HG03439 (cell line): ENCODE results near the gene KIFAP3.
"Not testable (repeated sequence)": the region's sequence is repeated elsewhere in the genome, so short reads cannot be mapped to it uniquely, and the experiment has no call there.

Source experiments
- ATAC-seq: cut with Tn5 transposase; IDR thresholded peaks from one replicate; pipeline ENCODE4 v1.9.1; 2021; ENCODE audit warnings: mild to moderate bottlenecking, moderate library complexity; ENCODE audit not compliant: unreplicated experiment

The KIFAP3 gene

DNA sequence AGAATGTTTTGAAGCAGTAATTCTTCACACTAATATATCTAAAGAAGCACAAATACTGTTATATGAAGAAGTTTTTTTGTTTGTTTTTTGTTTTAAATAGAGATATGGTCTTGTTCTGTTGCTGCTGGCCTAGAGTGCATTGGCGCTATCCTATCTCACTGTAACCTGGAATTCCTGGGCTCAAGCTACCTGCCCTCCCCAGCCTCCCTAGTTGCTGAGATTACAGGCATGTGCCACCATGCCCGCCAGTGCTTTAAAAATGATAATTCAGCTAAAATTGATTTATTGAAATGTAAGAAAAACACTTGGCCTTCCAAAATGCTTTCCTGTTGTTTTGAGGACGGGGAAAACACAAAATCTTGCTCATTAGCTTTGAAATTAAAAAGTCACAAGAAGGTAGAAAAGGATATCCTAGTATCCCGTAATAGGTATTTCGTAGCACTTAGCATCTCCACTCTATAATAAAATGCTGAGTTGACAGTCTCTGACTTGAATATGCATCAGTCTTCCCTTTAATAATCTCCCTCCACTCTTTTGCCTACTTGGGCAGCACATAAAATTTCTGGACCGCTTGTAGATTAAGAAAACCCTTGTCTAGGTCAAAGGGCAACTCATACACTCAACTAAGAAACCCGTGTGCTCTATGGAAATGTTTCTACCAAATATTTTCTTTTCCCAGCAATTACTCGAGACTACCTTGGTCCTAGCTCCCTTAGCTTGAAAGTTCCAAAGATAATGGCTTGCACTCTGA, 182.1 kb downstream of the KIFAP3 start:
- no peak for ATAC-seq

DNA sequence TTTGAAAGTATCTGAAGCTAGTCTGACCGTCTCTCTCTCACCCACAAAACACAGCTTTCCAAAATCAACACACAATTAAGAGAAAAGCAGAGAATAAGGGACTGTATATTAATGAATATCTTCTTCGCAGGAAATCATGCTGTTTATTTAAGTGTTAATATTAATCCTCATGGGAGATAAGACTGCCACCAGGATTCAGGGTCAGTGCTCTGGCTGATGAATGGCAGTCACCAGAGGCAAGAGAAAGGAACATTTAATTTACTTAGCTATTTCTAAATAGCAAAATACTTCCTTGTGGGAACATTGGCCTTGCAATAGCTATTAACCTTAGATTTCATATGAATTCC, 183.0 kb downstream of the KIFAP3 start:
- ATAC-seq = no peak

DNA sequence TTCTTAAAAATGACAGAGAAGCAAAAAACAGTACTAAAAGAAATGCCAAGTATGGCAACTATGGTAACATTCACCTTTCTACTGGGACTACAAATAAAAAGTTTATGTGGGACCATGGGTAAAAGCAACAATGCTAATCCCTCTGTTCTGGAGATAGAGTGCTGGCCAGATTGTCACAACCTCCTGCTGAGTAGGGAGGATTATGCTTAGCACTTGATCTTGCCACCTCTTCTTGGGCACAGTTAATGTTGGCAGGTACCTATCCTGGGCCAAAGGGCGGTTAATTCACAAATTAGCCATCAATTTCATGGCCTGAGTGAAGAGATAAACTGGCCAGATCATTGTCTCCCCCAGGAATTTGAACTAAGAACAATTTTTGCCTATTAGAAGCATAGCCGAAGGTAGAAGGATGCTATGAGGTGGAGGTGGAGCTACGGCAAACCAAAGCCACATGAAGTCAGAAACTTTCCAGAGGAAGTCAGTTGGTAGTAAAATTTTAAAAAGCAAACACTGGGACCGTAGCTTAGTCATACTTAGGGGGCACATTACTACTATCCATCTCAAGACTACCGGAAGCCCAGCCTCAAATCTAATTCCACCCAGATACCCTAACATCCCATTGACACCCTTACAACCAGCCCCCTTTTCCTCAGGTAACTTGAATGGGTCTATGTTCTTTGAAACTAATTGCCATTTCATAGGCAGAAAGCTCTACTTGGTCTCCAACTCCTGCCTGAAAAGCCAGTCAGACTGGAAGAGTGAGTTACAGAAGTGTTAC, 183.5 kb downstream of the KIFAP3 start:
- ATAC-seq = no peak

DNA sequence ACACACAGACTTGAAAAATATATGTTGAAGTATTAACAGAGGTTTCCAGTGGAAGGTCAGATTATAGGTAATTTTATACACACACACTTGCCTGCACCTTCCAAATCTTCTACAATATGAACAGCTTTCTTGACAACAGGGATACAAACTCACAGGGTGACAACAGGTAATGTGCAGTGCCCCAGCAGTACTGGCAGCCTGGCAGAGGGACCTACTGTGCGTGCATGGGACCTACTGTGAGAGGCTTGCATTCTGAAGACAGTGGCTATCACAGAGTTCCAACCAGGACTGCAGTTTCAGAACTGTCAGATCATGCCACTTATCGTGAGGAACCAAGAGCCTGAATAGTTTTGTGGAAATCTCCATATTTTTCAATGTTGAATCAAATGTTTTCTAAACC, 184.6 kb downstream of the KIFAP3 start:
- no peak for ATAC-seq

DNA sequence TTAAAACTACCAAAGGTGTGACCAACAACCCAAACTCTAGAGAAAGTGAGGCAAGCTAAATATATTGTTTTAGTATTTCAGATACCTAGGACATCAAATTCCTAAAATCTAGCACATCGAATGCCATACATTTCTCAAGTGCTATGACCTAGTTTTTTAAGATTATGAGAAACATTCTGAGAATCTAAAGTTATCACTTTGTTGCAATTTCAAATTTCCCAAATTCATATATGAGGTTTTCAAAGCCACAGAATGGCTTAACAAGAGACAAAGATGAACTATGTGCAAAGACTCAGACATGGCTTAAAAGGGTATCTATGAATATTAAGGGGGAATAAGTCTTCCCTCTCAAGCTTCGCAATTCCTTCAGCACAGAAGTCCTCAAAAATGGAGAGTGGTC, 187.6 kb downstream of the KIFAP3 start:
- no peak for ATAC-seq

DNA sequence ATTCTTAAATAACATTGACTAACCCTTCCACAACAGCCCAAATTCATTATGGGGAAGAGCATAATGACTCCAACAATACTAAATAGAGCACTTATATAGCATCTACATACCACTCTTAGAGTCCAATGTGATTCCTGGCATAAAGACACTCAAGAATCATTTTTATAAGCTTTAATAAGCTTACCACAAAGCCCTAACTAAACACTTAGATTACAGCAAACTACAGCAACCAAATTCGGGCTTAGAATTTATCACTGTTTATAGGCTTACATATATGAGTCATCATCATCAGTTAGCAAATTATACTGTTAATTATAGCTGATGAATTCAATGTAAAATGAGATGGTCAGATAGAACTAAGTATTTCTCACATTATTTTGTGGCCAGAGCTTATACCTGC, 188.1 kb downstream of the KIFAP3 start:
- ATAC-seq = no peak

DNA sequence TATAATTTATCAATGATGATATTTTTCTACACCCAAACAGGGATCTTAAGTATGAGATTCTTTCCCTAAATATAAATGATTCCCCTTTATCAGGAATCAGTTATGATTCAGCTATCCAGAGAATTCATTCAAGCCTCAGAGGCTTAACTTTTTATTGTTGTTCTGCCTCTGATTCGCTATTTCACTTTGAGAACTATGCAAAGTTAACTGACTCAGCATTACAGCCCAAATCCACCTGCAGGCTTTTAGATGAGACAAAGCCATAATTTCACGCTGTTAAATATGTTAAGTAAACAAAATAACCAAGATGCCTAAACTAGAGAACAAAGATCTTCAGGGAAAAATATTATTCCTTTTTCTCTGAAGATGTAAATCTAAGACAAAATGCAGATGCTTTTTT, 189.3 kb downstream of the KIFAP3 start:
- ATAC-seq = no peak

DNA sequence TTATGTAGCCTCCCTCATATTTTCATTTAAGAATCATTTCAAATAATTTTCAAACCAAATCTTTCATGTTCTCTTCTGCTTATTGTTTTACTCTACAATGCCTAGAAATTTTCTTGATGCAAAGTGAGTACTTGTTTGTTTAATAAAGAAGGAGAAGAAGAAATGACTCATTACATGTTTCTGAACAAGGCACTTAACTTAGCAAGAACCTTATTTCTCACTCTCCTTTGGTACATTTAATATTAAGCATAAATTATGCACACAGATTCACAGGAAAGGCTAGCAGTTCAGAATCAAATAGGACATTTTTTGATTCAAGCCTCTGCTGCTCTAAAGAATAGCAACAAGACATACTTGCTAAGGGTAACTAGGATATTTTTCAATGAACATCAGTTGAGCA, 189.9 kb downstream of the KIFAP3 start:
- ATAC-seq = no peak

DNA sequence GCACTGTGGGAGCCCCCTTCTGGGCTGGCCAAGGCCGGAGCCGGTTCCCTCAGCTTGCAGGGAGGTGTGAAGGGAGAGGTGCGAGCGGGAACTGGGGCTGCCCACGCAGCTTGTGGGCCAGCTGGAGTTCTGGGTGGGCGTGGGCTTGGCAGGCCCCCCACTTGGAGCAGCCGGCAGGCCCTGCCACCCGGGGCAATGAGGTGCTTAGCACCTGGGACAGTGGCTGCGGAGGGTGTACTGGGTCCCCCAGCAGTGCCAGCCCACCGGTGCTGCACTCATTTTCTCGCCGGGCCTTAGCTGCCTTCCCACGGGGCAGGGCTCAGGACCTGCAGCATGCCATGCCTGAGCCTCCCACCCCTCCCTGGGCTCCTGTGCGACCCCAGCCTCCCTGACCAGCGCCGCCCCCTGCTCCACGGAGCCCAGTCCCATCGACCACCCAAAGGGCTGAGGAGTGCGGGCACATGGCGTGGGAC, 192.4 kb downstream of the KIFAP3 start:
- no peak for ATAC-seq

DNA sequence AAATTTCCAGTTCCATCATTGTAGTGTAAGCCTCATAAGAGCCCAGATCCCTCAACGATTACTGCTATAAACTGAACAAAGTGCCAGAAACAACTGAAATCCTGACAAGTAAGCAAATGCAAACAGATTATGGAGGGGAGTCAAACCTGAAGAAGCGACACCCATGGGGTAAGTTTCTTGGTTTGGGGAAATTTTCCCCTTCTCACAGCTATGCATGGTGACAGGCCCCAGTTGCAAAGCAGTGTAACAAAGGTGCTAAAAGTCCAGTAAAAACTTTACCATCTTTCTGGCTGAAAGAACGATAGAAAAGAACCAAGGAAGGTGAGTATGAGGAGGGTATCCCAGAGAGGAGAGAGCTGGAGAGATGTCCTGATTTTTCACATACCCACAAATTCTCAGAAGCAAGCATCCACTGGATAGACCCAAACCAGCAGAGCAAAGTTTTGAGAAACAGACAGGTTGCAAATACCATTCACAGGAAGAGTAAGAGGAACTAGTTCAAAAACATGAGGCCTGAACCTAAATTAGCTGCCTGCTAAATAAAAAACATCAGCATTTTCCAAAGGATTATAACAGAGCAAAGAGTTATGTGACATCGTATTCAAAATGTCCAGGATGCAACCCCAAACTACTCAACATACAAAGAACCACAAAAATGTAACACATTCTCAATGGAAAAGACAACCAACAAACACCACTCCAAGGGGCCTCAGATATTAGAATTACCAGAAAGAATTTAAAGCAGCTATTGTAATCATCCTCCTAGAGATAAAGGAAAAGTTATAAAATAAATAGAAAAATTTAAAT, 195.3 kb downstream of the KIFAP3 start:
- ATAC-seq = no peak

DNA sequence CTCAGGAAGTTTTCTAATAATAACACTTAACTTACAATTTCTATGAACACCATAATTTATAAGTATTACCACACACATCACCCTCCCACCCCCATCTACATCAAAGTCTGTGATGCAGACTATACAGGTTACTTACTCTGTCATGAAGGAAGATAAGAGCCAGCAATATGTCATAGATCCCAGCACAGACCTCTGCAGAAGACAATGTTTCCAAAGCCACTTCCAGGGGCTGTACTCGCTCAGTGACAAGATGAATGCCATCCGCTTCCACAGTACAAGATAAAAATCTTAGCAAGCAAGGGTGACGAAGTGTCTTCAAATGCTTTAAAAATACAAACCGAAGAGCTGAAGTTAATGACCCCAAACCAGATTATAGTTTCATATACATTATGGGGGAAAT, 196.0 kb downstream of the KIFAP3 start:
- no peak for ATAC-seq

DNA sequence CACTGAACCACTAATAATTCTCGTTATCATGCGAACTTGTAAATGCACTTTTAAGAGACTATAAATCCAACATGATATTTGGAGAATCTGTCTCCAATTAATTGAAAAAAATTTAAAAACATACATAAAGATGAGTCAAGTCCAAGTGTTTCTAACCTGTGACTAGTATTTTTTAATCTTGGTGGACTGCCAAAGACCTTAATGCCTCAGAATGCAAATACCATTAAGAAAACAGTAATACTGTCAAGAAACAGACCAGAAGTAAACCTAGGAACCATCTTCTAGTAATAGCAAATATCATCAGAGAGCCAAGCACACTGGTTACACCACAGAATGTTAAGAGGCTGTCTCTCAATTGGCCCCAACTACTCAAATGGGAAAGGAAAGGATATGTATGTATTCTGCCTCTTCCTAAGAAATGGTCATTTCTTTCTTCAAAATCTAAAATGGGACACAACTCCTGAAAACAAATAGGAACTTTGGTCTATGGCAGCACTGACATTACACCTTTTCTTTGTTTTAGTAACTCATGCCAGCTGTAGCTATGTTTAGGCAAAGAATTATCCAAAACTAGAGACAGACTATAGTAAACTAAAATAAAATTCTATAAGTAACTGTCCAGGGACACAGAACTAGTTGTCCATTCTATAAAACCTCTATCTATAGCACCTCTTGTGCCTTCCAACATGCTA, 196.5 kb downstream of the KIFAP3 start:
- no peak for ATAC-seq

DNA sequence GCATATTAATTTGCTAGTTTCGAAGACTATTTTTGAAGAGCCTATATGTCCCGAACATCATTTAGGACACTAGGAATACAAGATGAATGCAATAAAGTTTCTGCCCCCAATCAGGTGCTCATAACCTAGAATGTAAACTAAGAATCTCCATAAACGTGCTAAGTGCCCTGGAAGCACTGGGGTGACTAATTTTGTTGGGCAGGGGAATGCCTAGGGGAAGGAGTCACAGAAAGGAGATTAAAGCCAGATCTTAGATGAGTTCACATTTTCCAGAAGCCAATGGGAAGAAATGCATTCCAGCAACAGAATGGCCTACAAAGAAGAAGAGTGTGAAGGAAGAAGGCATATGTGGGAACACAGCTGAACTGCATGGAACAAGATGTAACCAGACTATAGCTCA, 200.3 kb downstream of the KIFAP3 start:
- ATAC-seq = no peak

DNA sequence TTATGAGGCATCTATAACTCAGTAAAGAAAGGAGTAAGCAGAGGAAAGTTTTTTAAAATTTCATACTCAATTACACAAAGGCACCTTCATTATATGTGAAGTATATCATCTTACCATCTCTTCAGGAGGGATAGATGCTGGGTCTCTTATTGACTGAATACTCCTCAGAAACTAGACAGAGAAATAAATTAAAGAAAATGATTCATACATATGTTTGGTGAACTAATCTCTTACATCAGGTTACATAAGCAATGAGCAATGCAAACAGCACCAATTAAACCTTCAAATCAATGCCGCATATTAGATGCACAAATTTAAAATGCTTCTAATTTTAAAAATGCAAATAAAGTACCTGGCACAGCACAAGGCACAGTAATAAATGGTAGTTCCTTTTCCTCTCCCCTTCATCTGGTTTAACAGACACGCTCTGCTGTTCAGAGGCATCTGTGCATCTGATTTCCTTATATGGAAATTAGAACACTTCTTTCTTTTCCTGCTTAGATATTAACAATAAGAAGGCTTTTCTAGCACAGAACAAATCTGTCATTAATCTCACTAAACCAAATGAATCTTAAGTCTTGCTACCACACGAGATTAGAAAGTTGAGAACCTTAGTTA, 200.8 kb downstream of the KIFAP3 start:
- no peak for ATAC-seq

DNA sequence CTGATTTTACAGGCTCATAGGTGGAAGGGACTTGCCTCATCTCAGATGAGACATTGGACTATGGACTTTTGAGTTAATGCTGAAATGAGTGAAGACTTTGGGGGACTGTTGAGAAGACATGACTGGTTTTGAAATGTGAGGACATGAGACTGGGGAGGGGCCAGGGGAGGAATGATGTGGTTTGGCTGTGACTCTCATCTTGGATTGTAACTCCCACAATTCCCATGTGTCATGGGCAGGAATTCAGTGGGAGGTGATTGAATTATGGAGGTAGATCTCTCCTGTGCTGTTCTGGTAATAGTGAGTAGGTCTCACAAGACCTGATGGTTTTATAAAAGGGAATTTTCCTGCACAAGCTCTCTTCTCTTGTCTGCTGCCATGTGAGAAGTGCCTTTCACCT, 201.6 kb downstream of the KIFAP3 start:
- ATAC-seq = no peak

DNA sequence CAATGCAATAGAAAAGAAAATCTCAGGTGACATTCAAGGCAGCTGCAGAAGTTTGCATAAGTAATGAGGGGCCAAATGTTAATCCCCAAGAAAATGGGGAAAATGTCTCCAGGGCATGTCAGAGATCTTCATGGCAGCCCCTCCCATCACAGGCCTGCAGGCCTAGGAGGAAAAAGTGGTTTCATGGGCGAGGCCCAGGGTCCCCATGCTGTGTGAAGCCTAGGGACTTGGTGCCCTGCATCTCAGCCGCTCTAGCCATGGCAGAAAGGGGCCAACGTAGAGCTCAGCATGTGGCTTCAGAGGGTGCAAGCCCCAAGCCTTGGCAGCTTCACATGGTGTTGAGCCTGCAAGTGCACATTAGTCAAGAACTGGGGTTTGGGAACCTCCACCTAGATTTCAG, 202.5 kb downstream of the KIFAP3 start:
- not testable (repeated sequence) for ATAC-seq
